GM21723 (cell line): ENCODE measurements around the gene PPP5C.
"Not testable (repeated sequence)": the region's sequence is repeated elsewhere in the genome, so short reads cannot be mapped to it uniquely, and the experiment has no call there.

Experiments
- ATAC-seq: cut with Tn5 transposase; IDR thresholded peaks from one replicate; pipeline ENCODE4 v1.9.1; 2021; ENCODE audit warnings: mild to moderate bottlenecking, moderate library complexity; ENCODE audit not compliant: unreplicated experiment

PPP5C gene

DNA sequence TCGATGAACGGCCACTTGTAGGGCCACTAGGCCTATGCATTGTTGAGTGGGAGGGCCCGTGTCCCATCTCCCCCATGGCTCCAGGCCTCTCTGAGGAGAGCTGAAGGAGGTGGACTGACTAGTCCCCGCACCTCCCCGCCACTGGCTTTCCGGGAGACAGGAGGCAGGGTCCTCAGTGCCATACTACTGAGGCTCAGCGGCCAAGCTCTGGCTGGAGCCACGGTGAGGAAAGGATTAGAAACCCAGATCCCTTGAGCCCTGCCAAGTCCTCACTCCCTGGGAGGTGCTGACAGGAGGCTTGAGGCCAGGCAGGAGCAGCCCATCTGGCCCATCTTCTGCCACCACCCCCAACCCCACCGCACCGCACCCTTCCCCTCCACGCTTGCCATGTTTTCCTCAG lies 37.5 kb downstream of the PPP5C start:
- ATAC-seq, result no peak

DNA sequence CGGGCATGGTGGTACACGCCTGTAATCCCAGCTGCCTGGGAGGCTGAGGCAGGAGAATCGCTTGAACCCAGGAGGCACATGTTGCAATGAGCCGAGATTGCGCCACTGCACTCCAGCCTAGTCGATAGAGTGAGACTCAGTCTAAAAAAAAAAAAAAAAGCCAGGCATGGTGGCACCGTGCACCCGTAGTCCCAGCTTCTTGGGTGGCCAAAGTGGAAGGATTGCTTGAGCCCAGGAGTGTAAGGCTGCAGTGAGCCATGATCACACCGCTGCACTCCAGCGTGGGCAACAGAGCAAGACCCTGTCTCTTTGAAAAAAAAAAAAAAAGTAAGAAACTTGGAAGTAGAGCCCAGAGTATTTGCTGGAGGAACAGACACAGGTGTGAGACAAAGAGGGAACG lies 38.7 kb downstream of the PPP5C start:
- no peak for ATAC-seq

DNA sequence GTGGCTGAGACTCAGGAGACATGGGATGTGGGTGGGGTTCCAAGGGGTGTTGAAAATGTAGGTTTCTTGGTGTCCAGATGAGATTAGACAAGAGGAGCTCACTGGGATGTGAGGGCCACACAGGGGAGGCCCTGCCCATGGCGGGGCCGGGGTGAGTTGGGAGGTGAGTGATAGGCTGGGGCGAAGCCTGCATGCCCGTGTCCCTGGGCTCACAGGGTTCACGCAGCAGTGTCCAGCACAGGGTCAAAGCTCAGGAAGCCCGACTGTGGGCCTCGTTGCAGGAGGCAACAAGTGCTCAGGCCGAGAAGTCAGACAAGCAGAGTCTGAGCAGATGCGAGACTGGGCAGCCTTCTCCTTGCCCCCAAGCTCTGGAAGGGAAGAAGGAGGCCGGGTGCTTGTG lies 39.3 kb downstream of the PPP5C start:
- no peak for ATAC-seq

DNA sequence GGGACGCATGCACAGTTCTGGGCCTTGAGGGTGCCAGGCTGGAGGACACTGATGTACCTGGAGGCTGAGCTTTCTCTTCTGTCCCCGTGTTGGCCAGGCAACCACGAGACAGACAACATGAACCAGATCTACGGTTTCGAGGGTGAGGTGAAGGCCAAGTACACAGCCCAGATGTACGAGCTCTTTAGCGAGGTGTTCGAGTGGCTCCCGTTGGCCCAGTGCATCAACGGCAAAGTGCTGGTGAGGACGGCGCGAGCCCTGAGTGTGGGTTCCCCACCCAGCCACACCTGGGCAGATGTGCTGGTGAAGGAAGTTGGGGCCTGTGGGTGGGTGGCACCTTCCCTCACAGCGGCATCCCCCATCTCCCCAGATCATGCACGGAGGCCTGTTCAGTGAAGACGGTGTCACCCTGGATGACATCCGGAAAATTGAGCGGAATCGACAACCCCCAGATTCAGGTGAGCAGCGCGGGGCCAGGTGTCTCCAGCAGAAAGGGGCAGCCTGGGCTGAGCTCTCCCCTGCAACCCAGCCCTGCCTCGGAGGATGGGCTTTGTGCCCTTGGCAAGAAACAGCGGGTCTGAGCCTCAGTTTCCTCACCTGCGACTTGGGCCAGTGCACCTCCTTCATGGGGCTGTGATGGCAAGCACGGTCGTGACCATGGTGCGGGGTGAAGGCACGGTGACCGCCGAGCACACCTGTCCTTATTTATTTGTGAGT lies 40.3 kb downstream of the PPP5C start:
- no peak for ATAC-seq

DNA sequence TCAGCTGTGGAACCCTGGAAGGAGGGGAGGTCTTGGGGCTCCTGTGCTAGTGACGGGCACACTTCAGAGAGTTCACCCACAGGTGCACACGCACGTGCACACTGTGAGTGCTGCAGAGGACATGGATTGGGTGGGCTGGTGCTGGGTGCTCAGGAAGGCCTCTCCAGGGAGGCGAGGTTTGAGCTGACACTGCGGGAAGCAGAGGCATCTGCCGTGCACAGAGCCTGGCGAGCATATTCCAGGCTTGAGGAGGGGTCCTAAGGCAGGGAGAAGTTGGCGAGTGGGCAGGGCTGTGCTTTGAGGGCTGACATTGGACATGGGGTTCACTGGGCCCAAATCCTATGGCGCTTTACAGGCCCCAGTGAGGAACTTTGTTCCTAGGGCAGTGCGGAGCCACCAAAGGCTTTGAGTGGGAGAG lies 40.8 kb downstream of the PPP5C start:
- ATAC-seq, result no peak

DNA sequence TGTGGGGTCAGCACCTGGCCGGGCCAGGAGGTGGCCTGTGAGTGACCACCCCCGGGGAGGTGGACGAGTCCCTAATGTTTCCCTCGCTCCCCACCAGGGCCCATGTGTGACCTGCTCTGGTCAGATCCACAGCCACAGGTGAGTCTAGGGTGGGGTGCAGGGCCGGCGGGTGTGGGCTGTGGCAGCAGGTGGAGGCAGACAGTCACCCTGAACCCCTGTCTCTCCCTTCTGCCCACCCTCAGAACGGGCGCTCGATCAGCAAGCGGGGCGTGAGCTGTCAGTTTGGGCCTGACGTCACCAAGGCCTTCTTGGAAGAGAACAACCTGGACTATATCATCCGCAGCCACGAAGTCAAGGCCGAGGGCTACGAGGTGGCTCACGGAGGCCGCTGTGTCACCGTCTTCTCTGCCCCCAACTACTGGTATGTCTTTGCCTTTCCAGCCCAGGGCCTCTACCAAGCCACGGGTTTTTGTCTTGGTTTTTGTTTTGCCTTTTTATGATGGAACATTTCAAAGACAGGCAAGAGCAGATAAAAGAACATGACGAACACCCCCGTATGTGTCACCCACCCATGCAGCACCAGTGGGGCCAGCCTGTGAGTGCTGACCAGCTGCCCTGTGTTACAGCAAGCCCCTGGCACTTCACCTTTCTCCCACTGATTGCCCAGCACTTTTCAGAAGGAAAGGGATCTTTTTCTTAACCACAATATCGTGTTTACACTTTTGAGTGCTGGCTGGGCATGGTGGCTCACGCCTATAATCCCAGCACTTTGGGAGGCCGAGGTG lies 41.6 kb downstream of the PPP5C start:
- ATAC-seq, result no peak

DNA sequence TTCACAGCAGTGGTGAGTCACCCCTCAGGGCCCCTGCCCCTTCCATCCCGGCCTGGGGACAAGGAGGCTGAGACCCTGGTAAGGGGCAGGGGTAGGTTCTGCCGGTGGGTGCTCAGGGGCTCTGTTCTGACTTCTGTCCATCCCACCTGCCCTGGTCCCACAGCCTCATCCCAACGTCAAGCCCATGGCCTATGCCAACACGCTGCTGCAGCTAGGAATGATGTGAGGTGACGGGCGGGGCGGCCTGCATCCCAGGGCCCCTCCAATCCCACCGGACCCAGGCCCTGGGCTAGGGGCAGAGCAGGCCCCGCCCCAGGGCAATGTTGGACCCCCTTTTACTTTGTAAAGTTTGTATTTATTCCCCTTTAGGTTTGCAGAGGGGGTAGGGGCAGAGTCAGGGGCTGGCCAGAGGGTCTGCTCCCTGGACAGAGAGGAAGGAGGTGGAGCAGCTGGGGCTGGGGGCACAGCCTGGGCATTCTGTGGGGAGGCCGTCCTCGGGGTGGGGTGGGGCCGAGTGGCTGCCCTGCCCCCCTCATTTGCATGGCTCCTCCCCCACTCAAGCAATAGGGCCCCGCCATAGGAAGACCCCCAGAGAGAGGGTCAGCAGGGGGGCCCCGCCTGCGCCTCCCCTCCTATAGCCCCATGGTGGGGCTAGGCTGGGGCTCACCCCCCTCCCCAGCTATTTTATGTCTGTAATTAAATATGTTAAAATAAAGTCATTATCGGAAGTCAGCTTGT lies 43.4 kb downstream of the PPP5C start:
- no peak for ATAC-seq

DNA sequence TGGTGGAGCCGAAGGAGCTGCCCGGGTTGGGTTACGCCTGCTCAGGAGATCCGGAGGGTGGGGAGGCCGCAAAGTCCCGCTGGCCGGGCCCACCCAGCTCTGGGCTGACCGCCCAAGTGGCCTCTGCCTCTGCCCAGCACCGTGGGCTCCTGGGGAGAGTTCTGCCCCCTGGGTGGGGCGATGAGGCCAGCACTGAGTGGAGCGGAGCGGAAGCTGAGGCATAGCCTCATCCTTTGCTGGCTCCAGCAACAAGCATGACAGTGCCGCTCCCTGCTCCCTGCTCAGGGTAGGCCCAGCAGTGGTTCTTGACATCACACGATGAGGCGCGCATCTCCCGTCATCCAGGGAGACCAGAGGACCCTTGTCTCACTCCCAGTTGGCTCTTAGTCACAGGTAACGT lies 44.0 kb downstream of the PPP5C start:
- ATAC-seq, result no peak

DNA sequence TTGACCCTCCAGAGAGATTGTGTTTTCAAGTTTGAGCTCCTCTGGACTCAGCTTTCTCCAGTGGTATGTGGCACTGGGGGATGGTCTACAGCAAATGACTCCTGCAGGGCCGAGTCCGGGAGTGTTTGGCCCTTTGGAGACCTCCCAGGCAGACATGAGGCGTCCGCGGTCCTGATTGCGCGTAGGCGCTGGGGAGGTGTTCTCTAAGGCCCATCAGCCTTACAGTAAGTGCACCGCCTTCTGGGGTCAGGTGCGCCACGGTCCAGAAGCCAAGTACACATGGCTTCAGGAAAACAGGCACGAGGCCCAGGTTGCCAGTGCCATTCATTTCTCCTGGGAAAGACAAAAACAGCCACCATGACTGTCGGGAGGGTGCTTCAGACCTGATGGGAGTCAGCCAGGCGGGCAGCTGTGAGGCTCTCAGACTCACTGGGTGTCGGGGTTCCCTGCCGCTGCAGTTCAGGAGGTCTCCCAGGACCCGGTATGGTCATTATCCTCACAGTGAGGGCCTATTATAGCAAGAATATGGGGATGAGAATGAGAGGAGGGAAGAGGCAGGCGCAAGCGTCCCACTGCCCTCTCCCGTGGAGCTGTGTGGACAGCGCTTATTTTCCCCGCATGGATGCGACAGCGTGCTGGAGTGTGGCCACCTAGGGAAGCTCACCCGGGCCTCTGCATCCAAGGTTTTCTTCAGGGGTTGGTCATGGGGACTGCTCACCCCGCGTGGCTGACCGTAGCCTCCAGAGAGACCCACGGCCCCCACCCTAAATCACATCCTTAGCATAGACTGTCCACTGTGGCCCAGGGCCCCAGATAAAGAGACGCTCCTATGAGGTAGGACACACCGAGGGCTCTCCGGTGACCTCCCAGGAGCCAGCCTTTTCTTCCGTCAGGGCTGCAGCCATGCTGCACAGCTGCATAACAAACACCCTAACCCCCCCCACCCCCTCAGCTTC lies 44.7 kb downstream of the PPP5C start:
- no peak for ATAC-seq

DNA sequence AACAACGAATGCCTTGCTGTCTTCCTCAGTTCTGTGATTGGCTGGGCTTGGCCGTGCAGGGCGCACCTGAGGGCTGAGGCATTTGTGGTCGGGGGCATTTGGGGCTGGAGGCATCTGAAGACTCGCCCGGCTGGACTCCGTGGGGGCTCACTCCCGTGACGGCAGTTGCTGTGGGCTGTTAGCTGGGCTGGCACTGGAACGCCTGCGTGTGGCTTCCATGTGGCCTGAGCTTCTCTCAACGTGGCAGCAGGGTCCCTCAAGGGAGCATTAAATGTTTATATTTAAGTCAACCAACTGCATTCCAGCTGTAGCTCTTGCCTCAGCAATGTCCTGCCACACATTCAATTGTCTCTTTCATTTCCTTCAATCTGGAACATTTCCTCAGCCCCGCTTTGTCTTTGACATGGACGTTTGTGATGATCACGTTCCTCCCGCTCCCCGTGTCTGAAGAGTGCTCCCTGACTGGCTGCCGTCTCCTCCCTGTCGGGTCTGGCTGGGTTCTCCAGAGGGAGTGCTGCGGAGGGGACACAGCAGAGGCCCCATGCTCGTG lies 45.4 kb downstream of the PPP5C start:
- ATAC-seq, result no peak

DNA sequence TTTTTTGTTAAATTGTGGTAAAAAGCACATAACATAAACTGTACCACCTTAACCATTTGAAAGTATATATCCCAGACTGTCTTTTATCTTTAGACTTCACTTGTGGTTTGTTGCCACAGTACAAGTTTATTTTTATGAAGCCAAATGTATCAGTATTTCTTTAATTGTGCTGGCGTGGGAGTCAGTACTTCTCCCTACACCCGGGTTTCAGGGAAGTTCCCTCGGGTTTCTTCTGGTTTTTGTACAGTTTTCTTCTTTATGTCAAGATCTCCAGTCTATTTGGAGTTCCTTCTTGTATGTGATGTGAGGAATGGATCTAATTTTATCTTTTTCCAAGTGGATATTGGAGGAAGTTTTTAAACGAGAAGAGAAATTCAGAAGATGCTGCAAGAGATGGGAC lies 46.0 kb downstream of the PPP5C start:
- no peak for ATAC-seq

DNA sequence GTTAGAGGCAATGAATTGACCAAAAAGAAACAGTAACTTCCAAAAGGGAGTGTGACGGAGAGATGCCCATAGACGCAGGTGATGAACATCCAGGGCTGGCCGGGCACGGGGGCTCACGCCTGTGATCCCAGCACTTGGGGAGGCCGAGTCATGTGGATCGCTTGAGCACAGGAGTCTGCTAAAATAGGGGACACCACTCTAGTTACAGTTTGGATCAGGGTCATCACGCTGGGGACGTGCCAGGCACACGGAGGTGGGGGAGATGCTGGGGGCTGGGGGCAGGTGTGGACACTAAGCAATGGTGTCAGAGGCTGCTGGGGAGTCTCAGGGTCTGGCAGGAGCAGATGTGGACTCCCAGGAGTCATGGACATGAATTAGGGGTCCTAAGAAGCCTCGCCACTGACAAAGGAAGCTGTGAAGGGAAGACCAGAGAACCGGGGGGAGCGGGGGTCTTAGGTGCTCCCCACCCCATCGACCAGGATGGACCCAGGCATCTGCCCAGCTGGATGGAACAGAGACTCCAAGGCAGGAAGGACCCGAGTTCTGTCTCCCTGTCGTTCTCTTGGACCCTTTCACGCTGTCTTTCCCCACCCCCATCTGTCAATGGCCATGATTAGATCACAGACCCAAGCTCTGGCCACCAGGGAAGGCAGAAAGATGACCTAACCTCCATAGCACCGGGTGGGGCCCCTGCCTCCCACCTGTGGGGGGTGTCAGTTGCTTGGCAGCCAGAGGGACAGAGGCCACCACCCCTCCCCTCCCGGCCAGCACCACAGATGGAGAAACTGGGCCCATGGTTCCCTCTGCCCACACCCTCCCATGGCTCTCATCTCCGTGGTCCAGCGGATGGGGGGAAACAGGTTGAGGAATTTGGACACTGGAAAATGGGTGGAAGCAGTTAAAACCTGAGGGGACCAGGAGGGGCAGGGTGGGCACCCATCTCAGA lies 46.8 kb downstream of the PPP5C start:
- ATAC-seq, result no peak

DNA sequence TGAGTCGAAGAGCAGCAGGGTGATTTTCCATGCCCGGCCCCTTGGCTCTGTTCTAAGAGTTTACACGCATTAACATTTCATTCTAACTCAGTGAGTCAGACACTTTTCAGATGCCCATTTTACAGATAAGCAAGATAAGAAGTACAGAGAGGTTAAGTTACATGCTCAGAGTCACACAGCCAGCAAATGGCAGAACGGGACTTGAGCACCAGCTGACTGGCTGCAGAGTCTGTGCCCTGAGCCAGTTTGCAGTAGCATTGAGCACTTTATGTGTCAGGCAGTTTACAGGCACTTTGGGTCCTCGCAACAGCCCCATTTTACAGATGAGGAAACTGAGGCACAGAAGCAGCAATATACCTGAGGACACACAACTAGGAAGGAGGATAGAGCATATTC lies 47.5 kb downstream of the PPP5C start:
- ATAC-seq, result no peak

DNA sequence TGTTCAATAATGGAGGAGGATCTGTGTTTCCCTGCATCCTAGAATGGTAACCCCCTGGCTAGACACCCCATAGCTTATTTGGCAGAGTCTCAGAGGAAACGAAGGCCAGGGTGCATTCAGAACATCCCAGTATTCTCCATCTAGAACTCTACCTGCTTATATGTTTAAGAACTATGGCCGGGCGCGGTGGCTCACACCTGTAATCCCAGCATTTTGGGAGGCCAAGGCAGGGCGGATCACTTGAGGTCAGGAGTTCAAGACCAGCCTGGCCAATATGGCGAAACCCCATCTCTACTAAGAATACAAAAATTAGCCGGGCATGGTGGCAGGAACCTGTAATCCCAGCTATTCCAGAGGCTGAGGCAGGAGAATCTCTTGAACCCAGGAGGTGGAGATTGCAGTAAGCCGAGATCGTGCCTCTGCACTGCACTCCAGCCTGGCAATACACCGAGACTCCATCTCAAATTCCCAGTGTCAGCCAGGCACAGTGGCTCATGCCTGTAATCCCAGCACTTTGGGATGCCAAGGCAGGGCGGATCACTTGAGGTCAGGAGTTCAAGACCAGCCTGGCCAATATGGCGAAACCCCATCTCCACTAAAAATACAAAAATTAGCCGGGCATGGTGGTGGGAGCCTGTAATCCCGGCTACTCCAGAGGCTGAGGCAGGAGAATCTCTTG lies 51.1 kb downstream of the PPP5C start:
- not testable (repeated sequence) for ATAC-seq

DNA sequence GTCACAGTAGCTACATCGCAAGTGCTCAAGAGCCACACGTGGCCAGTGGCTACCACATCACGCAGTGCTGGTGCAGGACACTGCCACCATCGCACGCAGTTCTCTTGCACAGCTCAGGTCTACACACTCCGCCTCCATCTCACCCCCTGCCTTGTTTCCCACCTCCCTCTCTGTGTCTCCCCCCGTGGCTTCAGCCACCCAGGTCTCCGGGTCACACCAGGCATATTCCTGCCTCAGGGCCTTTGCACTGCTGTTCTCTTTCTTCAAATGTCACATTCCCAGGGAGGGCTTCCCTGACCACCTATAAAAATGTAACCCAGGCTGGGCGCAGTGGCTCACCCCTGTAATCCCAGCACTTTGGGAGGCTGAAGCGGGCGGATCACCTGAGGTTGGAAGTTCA lies 55.8 kb downstream of the PPP5C start:
- no peak for ATAC-seq

DNA sequence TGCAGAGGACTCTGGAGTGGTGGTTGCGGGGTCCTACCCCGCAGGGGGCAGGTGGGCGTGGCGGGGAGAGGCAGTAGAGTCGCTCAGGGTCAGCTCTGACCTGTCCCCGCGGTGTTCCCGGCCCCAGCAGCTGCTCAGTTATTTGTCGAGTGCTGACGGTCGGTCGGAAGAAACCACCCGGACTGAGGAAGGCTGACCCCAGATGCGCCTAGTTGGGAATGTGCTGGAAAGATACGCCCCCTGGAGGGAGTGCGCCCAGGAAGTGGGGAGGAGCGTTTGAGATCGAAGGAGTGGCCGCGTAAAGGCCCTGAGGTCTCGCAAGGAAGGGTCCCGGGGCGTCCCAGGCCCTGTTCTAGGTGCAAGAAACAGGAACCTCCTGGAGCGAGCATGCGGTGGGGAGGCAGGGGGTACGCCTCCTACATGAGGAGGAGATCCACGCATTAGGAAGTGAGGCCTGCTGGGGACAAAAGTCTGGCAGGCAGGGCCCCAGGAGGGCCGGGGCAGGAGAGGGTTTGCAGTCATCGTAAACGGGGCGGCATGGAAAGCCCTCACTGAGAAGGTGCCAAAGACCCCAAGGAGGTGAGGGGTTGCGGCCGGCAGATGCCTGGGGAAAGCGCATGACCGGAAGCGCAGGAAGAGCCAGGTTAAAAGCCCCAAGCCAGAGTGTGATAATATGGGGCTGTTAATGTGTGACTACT lies 57.3 kb downstream of the PPP5C start:
- no peak for ATAC-seq

DNA sequence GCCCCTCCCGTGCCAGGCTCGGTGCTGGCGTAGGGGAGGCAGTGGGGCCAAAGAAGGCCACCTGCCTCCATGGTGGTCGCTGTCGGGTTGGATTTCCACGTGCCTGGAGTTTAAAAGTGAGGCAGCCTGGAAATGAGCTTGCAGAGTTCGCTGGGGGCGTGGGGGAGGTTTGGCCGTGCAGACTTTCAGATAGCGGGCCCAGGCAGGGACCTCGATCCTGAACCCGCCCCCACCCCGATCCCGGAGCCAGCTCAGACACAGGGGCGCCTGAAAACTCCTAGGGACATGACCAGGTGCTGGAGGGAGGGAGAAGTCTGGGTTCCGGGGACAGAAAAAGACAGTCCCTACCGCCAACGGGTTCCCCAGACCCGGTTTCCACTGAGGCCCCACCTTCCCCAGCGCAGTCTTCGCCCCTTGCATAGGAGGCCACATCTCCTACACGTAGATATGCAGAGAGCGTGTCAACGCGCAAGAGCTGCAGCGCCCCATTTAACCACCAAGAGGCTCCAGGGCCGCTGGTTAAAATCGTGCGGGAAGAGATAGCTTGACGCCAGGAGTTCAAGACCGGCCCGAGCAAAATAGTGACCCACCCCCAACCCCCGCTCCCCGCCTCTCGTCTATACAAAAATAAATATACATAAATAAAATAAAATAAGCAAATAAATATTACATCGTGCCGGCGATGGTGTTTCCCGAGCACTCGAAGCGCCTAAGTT lies 58.0 kb downstream of the PPP5C start:
- ATAC-seq, result no peak

DNA sequence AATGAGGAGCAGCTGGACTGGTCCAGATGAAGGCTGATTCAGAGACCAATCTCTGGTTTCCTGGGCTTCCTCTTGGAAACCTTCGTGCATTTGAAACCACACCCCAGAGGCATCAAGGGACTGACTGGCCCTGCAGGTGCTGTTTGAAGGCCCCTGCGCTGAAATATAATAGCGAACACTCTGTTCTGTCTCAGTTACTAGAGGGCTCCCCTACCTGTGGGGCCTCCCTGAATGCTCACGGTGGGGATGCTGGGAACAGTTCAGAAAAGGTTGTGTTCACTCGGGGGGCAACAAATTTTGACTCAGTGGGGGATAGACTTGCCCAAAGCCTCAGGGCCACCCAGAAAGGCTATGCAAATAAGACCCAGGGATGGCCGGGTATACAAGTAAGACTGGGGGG lies 60.1 kb downstream of the PPP5C start:
- no peak for ATAC-seq
